HL-60 (cell line): ENCODE data around the gene STEAP1B.

Experiments
- CTCF ChIP-seq: IDR thresholded peaks from one replicate; pipeline ENCODE4 v1.5.1; 2011; ENCODE audit warnings: low read length, control low read depth, inconsistent platforms; ENCODE audit not compliant: insufficient read depth
- POLR2AphosphoS5 ChIP-seq: IDR thresholded peaks from 2 replicates; pipeline ENCODE4 v1.6.1; 2012; ENCODE audit warnings: low read depth
- SPI1 ChIP-seq: IDR thresholded peaks from 2 replicates; pipeline ENCODE4 v1.6.1; 2012; ENCODE audit warnings: low read depth, mild to moderate bottlenecking, borderline replicate concordance

GRCh38 chr7:22468609-22469008, 31.4 kb downstream of the STEAP1B start:
- TF ChIP-seq CTCF (no peak), POLR2AphosphoS5 (no peak), SPI1 (no peak)
